H7 (cell line): ENCODE data around the gene GGT5. TPM values are rescaled to one million over a fixed set of nuclear protein-coding genes. Genes with fewer than 3 reads are reported as not detected.
"Not testable (repeated sequence)": the region's sequence is repeated elsewhere in the genome, so short reads cannot be mapped to it uniquely, and the experiment has no call there.

Experiments used
- DNase-seq: peaks from one replicate; pipeline ENCODE4 v3.0.0; 2012
- H3K27me3 ChIP-seq: 2 replicates; pipeline ENCODE4 v1.6.0; 2011; ENCODE audit warnings: mild to moderate bottlenecking, low read length; ENCODE audit not compliant: control insufficient read depth, insufficient read depth
- H3K36me3 ChIP-seq: replicated peaks from 2 replicates; pipeline ENCODE4 v1.5.1; 2011; ENCODE audit warnings: low read length; ENCODE audit not compliant: control insufficient read depth, insufficient read depth
- H3K4me3 ChIP-seq: 2 replicates; pipeline ENCODE4 v1.5.1; 2011; ENCODE audit warnings: low read depth, mild to moderate bottlenecking, control low read depth, low read length, moderate library complexity; ENCODE audit not compliant: insufficient read depth
- total RNA-seq: library from RNA; depleted of rRNA; stranded (reverse); fragments of >200 nt; shearing (Covaris generic); gene quantifications from 2 replicates; pipeline ENCODE4 v1.2.3, GENCODE V29; 2014

GGT5 gene
- total RNA-seq, 1 experiment from 2014 or later: not detected

GRCh38 chr22:24231706-24232105, 13.2 kb downstream of the GGT5 start:
- peak; percentile 26 for DNase-seq
- Histone ChIP-seq H3K4me3 (no peak overlapping the region), H3K27me3 (no peaks in the 10 kb centered on the region), H3K36me3 (no peaks in the 10 kb centered on the region)

- Histone ChIP-seq H3K36me3 (no peaks in the 10 kb centered on the region), H3K4me3 (no peak overlapping the region)
- DNase-seq: peak; percentile 95
Measured at GRCh38 chr22:24230911-24231656, 13.8 kb downstream of the GGT5 start.

GRCh38 chr22:24225951-24226350, 18.9 kb downstream of the GGT5 start:
- Histone ChIP-seq H3K27me3 (no peaks in the 10 kb centered on the region), H3K36me3 (no peaks in the 10 kb centered on the region), H3K4me3 (no peak overlapping the region)
- DNase-seq: peak; percentile 50

More at GRCh38 chr22:24230911-24231656, 13.8 kb downstream of the GGT5 start:
- H3K27me3 ChIP-seq: no peaks in the 10 kb centered on the region

GRCh38 chr22:24225044-24225601, 19.8 kb downstream of the GGT5 start:
- Histone ChIP-seq H3K4me3 (no peak overlapping the region), H3K36me3 (no peaks in the 10 kb centered on the region), H3K27me3 (no peaks in the 10 kb centered on the region)
- no peak for DNase-seq

- no peaks in the 10 kb centered on the region for H3K36me3 ChIP-seq
- no peak for DNase-seq
- H3K4me3 ChIP-seq: no peak overlapping the region
- H3K27me3 ChIP-seq: no peaks in the 10 kb centered on the region
Measured at GRCh38 chr22:24224468-24224867, 20.4 kb downstream of the GGT5 start.

DNA sequence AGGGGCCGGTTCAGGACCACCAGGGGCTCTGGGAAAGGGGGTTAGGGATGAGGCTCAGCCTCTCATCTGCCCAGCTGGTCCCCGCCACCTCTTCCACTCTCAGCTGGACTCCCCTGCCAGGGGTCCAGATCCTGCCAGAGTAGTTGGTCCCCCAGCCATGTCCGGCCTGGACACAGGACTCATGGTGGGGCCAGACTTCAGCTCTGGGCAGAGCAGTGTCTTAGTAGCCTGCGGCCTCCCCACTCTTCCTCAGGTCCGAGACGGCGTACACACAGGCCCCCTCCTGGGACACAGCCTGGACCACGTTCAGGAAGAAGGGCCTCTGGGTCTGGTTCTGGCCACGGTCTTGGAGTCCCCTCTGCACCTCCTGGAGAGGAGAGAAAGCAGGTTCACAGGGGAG, 25.1 kb downstream of the GGT5 start:
- no peaks in the 10 kb centered on the region for H3K36me3 ChIP-seq
- no peaks in the 10 kb centered on the region for H3K27me3 ChIP-seq
- no peak for DNase-seq

GRCh38 chr22:24217384-24217783, 27.5 kb downstream of the GGT5 start:
- Histone ChIP-seq H3K27me3 (no peaks in the 10 kb centered on the region), H3K36me3 (no peaks in the 10 kb centered on the region), H3K4me3 (no peak overlapping the region)
- DNase-seq: no peak

More for the DNA sequence above, 25.1 kb downstream of the GGT5 start:
- H3K4me3 ChIP-seq: no peak overlapping the region

DNA sequence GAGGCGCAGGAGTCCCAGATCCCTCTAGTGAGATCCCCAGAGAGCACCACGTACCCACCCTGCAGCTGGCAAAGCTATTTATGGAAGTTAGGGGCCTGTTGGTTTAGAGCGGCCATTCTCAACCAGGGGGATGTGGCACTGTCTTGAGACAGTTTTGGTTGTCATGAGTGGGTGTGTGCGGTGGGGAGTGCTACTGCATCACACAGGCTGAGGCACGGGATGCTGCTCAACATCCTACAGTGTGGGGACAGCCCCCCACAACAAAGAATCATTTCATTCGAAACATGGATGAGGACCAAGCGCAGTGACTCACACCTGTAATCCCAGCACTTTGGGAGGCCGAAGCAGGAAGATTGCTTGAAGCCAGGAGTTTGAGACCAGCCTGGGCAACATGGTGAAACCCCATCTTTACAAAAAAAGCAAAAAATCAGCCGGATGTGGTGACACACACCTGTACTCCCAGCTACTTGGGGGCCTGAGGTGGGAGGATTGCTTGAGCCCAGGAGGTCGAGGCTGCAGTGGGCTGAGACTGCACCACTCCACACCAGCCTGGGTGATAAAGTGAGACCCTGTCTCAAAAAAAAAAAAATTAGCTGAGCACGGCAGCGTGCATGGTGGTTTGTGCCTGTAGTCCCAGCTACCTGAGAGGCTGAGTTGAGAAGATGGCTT, 28.2 kb downstream of the GGT5 start:
- Histone ChIP-seq H3K27me3 (no peaks in the 10 kb centered on the region), H3K4me3 (no peak overlapping the region), H3K36me3 (no peaks in the 10 kb centered on the region)
- no peak for DNase-seq

- H3K4me3 ChIP-seq: no peak overlapping the region
- no peaks in the 10 kb centered on the region for H3K36me3 ChIP-seq
- DNase-seq: peak; percentile 37
- no peaks in the 10 kb centered on the region for H3K27me3 ChIP-seq
Measured at GRCh38 chr22:24214467-24215285, 30.2 kb downstream of the GGT5 start.

DNA sequence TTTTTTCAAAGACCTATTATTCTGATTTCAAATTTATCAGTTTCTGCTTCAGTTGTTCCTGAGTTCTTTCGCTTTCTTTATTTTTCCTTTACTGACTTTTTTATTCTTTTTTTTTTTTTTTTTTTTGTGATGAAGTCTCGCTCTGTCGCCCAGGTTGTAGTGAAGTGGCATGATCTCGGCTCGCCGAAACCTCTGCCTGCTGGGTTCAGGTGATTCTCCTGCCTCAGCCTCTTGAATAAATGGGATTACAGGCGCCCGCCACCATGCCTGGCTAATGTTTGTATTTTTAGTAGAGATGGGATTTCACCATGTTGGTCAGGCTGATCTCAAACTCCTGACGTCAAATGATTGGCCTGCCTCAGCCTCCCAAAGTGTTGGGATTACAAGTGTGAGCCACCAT, 31.8 kb downstream of the GGT5 start:
- not testable (repeated sequence) for H3K27me3 ChIP-seq, H3K4me3 ChIP-seq, H3K36me3 ChIP-seq, DNase-seq

GRCh38 chr22:24211716-24212115, 33.2 kb downstream of the GGT5 start:
- DNase-seq, H3K27me3 ChIP-seq, H3K36me3 ChIP-seq, H3K4me3 ChIP-seq: not testable (repeated sequence)

- not testable (repeated sequence) for DNase-seq, H3K4me3 ChIP-seq, H3K36me3 ChIP-seq, H3K27me3 ChIP-seq
Measured at GRCh38 chr22:24210409-24210808, 34.5 kb downstream of the GGT5 start.

GRCh38 chr22:24209687-24210086, 35.2 kb downstream of the GGT5 start:
- Histone ChIP-seq H3K27me3 (no peaks in the 10 kb centered on the region), H3K4me3 (no peak overlapping the region), H3K36me3 (no peaks in the 10 kb centered on the region)
- DNase-seq: no peak

DNA sequence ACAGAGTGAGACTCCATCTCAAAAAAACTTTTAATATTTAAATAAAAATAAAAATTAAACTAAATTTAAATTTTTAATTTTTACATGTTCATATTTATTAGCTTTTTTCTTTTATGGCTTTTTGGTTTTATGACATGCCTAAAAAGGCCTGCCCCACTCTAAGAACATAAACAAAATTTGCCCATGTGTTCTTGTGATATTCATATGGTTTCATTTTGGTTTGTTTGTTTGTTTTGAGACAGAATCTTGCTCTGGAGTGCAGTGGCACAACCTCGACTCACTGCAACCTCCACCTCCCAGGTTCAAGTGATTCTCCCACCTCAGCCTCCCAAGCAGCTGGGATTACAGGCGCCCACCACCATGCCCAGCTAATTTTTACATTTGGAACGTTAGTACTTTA, 35.9 kb downstream of the GGT5 start:
- H3K27me3 ChIP-seq: no peaks in the 10 kb centered on the region
- no peak for DNase-seq
- H3K4me3 ChIP-seq: no peak overlapping the region
- no peaks in the 10 kb centered on the region for H3K36me3 ChIP-seq
